Activated CD4-positive, CD25-positive, alpha-beta regulatory T cell treated with anti-CD3 and anti-CD28 coated beads, Interleukin-2, amount 50 U/mL, for 72 hours (primary cell): ENCODE measurements around the gene POLR2E.
"Not testable (repeated sequence)": the region's sequence is repeated elsewhere in the genome, so short reads cannot be mapped to it uniquely, and the experiment has no call there.

Source experiments
- DNase-seq: peaks from one replicate; pipeline ENCODE4 v3.0.0; 2021

POLR2E gene

GRCh38 chr19:1094978-1095701 is at the start of gene POLR2E:
Gene POLR2E (minus strand): TSS chr19:1095375. CDS start chr19:1095315, 60 bp downstream.
- peak; percentile 99 for DNase-seq

- no peak for DNase-seq
Observed at GRCh38 chr19:1144741-1145140, 49.6 kb upstream of the POLR2E start.

GRCh38 chr19:1143828-1144399 is 48.7 kb upstream of the POLR2E start:
- no peak for DNase-seq

- no peak for DNase-seq
Observed at GRCh38 chr19:1141944-1142343, 46.8 kb upstream of the POLR2E start.

GRCh38 chr19:1140272-1141027 is 45.3 kb upstream of the POLR2E start:
- no peak for DNase-seq

- DNase-seq = no peak
Observed at GRCh38 chr19:1139126-1139525, 44.0 kb upstream of the POLR2E start.

- no peak for DNase-seq
Observed at GRCh38 chr19:1138121-1138520, 42.9 kb upstream of the POLR2E start.

- no peak for DNase-seq
Observed at GRCh38 chr19:1136621-1137317, 41.6 kb upstream of the POLR2E start.

GRCh38 chr19:1136201-1136600 is 41.0 kb upstream of the POLR2E start:
- DNase-seq = no peak

- no peak for DNase-seq
Observed at GRCh38 chr19:1135454-1135853, 40.3 kb upstream of the POLR2E start.

- DNase-seq = no peak
Observed at GRCh38 chr19:1134431-1134830, 39.3 kb upstream of the POLR2E start.

- DNase-seq = peak; percentile 80
Observed at GRCh38 chr19:1133471-1133929, 38.3 kb upstream of the POLR2E start.

- peak; percentile 68 for DNase-seq
Observed at GRCh38 chr19:1132552-1133383, 37.6 kb upstream of the POLR2E start.

- peak; percentile 85 for DNase-seq
Observed at GRCh38 chr19:1131718-1132551, 36.8 kb upstream of the POLR2E start.

- no peak for DNase-seq
Observed at GRCh38 chr19:1130771-1131717, 35.9 kb upstream of the POLR2E start.

GRCh38 chr19:1129535-1129934 is 34.4 kb upstream of the POLR2E start:
- DNase-seq = no peak

GRCh38 chr19:1129084-1129483 is 33.9 kb upstream of the POLR2E start:
- not testable (repeated sequence) for DNase-seq

GRCh38 chr19:1128106-1128505 is 32.9 kb upstream of the POLR2E start:
- no peak for DNase-seq

GRCh38 chr19:1126984-1127760 is 32.0 kb upstream of the POLR2E start:
- DNase-seq = no peak
